Measurements from ENCODE around the gene PAX2.

The PAX2 gene

GRCh38 chr10:100819424-100819823 lies 74.0 kb downstream of the PAX2 start:
- DNase-seq (ENCODE audit: low read depth), result no peak
- H3K4me3 ChIP-seq (ENCODE audit: low read length), result no peak overlapping the region
- TF ChIP-seq CTCF (conservative IDR thresholded peaks at IDR 0.05; ENCODE audit: low read length), result no peak

DNA sequence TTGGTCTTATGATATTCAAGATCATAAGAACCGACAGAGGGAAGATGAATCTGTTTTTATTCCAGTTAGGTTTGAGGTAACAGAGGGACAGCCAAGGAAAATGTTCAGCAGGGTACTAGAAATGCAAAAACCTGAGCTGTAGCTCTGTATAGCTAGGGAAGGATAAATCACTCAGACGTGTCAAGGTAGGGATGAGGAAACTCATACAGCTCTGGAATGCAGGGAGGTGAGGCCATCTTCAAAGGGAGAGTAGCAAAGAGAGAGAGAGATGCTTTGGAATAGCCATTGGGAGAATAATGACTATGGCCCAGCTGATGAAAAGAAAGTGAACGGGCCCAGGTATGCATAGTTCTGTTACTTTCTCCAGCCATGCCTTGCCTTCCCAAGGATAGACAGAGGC lies 77.8 kb downstream of the PAX2 start:
- TF ChIP-seq CTCF (conservative IDR thresholded peaks at IDR 0.05; ENCODE audit: low read length), result no peak
- H3K4me3 ChIP-seq (ENCODE audit: low read length), result no peak overlapping the region
- no peak for DNase-seq (ENCODE audit: low read depth)

DNA sequence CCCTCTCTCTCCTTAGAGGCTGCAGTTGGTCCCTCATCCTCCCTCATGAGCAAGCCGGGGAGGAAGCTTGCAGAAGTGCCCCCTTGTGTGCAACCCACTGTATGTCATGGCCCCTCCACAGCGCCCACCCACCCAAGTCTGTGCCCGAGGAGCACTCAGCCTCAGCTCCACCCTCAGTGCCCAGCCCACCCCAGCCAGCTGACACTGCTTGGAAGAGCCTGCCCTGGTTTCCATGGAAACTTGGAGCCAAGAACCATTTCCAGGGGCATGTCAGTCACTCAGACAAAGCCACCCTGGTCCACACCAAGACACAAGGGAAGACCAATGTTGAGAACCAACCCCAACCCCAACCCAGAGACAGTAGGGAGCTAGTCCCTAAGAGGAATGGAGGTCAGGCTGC lies 79.5 kb downstream of the PAX2 start:
- H3K4me3 ChIP-seq (ENCODE audit: low read length), result no peak overlapping the region
- TF ChIP-seq CTCF (conservative IDR thresholded peaks at IDR 0.05; ENCODE audit: low read length), result no peak
- no peak for DNase-seq (ENCODE audit: low read depth)

DNA sequence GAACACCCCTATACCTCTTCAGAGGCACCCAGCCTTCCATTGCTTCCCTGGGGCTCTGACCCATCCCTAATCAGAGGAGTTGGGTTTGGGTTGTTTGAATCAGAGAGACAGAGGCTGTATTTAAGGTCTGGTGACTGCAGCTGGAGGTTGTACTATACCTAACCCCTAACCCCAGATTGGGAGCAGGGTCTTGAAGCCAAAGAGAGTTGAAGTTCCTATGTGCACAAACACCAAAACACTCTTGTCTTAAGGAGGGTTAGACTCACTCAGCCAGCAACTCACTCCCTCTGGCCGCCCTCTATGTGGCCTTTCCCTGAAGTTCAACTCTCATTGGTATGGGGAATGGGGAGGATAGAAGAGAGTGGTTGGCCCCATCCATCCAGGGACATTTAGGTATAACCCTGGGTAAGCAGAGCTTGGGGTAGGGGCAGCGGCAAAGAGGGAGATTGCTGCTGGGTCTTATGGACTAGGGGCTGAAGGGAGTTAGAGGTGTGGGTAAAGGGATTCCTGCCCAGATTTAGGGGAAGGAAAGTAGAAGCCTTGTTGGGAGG lies 80.0 kb downstream of the PAX2 start:
- no peak overlapping the region for H3K4me3 ChIP-seq (ENCODE audit: low read length)
- no peak for DNase-seq (ENCODE audit: low read depth)

GRCh38 chr10:100826031-100826651 lies 80.8 kb downstream of the PAX2 start:
- H3K4me3 ChIP-seq (ENCODE audit: low read length), result no peak overlapping the region
- no peak for TF ChIP-seq CTCF (conservative IDR thresholded peaks at IDR 0.05; ENCODE audit: low read length)
- DNase-seq (ENCODE audit: low read depth), result no peak

More for the DNA sequence above, 80.0 kb downstream of the PAX2 start:
- TF ChIP-seq CTCF (conservative IDR thresholded peaks at IDR 0.05; ENCODE audit: low read length), result no peak

- TF ChIP-seq CTCF (conservative IDR thresholded peaks at IDR 0.05; ENCODE audit: low read length), result no peak
- no peak for DNase-seq (ENCODE audit: low read depth)
- no peak overlapping the region for H3K4me3 ChIP-seq (ENCODE audit: low read length)
These were observed 81.2 kb downstream of the PAX2 start for GRCh38 chr10:100826661-100826982.

- H3K4me3 ChIP-seq (ENCODE audit: low read length), result no peak overlapping the region
- no peak for TF ChIP-seq CTCF (conservative IDR thresholded peaks at IDR 0.05; ENCODE audit: low read length)
- no peak for DNase-seq (ENCODE audit: low read depth)
These were observed 81.8 kb downstream of the PAX2 start for GRCh38 chr10:100826983-100827818.

Measured in AG10803 (cell line).